Measurements from ENCODE around the gene KLHL2.
"Not testable (repeated sequence)": the region's sequence is repeated elsewhere in the genome, so short reads cannot be mapped to it uniquely, and the experiment has no call there.

Gene KLHL2

GRCh38 chr4:165232623-165233433 lies 25.5 kb downstream of the KLHL2 start:
- DNase-seq = not testable (repeated sequence)

- no peak for DNase-seq
These were observed 27.4 kb downstream of the KLHL2 start for GRCh38 chr4:165234766-165235165.

DNA sequence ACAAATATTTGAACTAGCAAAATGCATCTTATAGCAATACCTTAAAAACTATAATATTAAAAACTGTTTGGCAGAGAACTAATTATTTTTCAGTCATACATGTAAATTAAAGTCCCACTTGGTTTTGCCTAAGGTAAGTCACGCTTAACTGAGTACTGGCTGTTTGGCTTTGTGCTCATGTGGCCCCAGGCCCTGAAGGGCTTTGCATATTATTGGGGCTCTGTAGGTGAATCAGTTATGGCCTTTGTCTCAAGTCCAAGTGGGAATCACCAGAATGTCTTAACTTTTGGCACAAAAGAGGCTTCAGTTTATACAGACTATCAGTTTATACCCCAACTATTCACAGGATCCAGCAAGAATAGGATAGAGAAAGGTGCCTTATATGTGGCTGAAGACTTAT lies 29.5 kb downstream of the KLHL2 start:
- not testable (repeated sequence) for DNase-seq

- DNase-seq = not testable (repeated sequence)
These were observed 30.8 kb downstream of the KLHL2 start for GRCh38 chr4:165238041-165238640.

- not testable (repeated sequence) for DNase-seq
These were observed 33.4 kb downstream of the KLHL2 start for GRCh38 chr4:165240761-165241160.

DNA sequence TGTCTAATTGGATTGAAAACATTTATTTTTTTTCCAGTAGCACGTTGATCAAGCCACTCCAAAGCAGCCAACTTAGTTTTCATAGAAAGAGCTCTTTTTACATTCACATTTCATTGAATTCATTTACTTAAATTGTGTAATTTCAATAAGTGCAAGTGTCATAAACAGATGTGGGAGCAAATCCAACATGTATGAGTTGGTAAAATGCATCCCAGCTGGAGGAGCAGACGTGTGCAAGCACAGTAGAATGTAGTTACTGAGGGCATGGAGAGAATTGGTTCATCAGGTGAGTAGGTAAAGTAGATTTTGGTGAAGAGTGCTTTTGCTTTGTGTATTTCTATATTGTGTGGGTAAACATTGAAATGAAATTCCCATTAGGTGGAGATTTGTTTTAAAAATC lies 36.8 kb downstream of the KLHL2 start:
- not testable (repeated sequence) for DNase-seq

- not testable (repeated sequence) for DNase-seq
These were observed 37.3 kb downstream of the KLHL2 start for GRCh38 chr4:165244587-165245186.

- DNase-seq = no peak
These were observed 40.7 kb downstream of the KLHL2 start for GRCh38 chr4:165248102-165248501.

- DNase-seq = not testable (repeated sequence)
These were observed 41.5 kb downstream of the KLHL2 start for GRCh38 chr4:165248904-165249303.

DNA sequence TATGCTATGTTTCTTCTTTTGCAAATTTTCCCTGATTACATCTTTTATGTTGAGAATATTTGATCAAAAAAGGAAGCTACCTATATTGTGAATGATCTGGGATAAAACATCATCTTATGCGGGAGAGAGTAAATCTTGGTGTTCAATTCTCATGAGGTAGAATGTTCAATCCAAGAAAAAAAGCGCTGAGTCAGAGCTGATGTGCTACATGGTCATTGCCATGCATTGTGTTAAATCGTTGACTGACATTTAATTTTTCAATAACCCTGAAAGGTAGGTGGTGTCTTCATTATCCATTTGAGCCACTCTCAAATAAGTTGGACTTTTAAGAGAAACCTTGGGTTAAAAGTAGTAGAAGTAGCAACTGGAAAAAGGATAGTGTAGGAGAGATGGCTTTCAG lies 47.4 kb downstream of the KLHL2 start:
- not testable (repeated sequence) for DNase-seq

GRCh38 chr4:165255439-165255838 lies 48.1 kb downstream of the KLHL2 start:
- DNase-seq = peak in 4 of 56 donors; percentile 2 to 13 (median 7)

- DNase-seq = peak in 17 of 56 donors; percentile 0 to 48 (median 12)
These were observed 48.8 kb downstream of the KLHL2 start for GRCh38 chr4:165256074-165256659.

GRCh38 chr4:165259776-165260175 lies 52.4 kb downstream of the KLHL2 start:
- DNase-seq = not testable (repeated sequence)

DNA sequence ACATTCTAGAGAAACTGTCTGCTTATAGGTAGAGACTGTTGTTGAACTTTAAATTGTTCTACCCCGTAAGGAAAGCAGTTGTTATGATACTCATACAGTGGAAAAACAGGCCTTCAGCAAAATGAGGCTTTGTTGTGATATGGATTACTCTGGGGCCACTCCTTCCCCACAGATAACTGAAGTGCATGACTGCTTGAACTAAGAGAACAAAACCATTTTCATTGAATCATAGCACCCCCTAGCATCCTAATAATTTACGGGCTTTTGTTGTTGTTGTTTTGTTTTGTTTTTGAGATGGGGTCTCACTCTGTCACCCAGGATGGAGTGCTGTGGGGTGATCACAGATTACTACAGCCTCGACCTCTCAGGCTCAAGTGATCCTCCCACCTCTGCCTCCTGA lies 54.9 kb downstream of the KLHL2 start:
- not testable (repeated sequence) for DNase-seq

DNA sequence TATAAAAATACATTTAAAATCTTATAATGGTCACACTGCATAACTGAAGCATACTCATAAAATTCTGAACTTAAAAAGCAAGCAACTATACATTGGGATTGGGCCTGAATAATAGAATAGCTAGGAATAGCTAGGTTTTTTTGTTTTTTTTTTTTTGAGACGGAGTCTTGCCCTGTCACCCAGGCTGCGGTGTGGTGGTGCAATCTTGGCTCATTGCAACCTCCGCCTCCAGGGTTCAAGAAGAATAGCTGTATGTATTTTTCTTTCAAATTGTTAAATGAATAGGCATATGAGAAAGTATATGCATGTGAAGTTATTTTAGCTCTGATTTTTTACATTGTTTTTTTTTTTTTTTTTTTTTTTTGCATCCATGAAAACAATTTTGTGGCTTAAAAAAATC lies 56.1 kb downstream of the KLHL2 start:
- DNase-seq = not testable (repeated sequence)

DNA sequence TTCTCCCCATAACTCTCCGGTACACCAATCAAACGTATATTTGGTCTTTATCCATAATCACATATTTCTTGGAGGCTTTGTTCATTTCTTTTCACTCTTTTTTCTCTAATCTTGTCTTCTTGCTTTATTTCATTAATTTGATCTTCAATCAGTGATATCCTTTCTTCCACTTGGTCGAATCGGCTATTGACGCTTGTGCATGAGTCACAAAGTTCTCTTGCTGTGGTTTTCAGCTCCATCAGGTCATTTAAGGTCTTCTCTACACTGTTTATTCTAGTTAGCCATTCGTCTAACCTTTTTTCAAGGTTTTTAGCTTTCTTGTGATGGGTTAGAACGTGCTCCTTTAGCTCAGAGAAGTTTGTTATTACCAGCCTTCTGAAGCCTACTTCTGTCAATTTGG lies 62.6 kb downstream of the KLHL2 start:
- DNase-seq = not testable (repeated sequence)

- not testable (repeated sequence) for DNase-seq
These were observed 66.1 kb downstream of the KLHL2 start for GRCh38 chr4:165273443-165273842.

GRCh38 chr4:165275357-165275756 lies 68.0 kb downstream of the KLHL2 start:
- DNase-seq = not testable (repeated sequence)

GRCh38 chr4:165279531-165279930 lies 72.2 kb downstream of the KLHL2 start:
- not testable (repeated sequence) for DNase-seq

DNA sequence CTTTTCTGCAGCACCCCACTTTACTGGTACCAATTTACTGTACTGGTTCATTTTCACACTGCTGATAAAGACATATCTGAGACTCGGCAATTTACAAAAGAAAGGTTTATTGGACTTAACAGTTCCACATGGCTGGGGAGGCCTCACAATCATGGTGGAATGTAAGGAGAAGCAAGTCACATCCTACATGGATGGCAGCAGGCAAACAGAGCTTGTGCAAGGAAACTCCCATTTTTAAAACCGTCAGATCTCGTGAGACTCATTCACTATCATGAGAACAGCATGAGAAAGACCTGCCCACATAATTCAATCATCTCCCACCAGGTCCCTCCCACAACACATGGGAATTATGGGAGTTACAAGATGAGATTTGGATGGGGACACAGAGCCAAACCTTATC lies 77.3 kb downstream of the KLHL2 start:
- DNase-seq = not testable (repeated sequence)

GRCh38 chr4:165286619-165287340 lies 79.4 kb downstream of the KLHL2 start:
- not testable (repeated sequence) for DNase-seq
